ENCODE results near the gene CPS1.

CPS1 gene

DNA sequence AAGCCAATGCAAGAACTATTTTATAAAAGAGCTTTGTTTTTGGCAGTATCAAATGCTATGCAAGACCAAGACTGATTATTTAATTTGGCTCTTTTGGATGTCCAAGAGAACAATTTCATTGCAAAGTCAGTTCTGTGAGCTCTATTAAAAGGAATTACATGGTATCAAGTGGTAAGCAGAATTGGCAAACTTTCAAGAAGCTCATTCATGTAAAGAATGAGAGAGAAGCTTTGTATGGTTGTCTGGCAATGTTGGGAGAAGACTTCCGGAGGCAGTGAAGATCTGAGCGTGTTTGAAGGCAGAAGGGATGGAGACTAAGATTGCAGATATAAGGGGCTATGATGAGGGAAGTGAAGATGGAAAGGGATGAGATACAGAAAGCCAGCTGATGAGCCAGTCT, 49.6 kb downstream of the CPS1 start:
- no peak for DNase-seq (ENCODE audit: low read depth in 2 of 2)

DNA sequence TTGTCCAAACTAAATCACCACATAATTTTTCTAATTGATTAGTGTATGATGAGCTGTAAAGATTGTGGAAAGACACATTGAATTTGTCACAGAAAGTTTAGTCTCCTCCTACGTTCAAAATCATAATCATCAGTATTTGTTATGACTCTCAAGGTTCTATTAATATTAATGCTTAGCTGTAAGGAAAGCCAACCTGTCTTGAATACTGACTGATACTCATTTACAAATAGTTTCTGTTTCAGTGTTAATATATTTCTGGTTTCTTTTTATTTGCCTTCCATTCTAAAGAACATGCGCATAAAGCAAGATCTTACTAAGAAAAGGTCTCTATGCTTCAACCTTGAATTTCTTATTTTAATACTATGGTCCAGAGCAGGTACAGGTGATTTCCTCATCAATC, 55.1 kb downstream of the CPS1 start:
- no peak for DNase-seq (ENCODE audit: low read depth in 2 of 2)

DNA sequence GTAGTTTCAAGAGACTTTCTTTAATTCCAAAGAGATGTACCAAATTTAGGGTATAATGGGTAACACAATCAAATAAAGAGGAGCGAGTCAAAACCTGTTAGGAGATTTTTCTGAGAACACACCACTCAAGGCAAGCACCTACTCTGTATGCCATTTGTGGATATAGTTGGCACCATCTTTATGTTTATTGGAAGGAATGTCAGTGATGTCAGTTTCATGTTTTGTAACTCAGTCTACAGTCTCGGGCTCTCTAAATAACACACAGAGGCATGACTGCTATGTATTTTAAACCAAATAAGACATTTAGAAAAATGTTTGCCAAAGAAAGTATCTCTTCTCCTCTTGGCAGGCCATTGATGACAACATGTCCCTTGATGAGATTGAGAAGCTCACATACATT, 59.7 kb downstream of the CPS1 start:
- DNase-seq (ENCODE audit: low read depth in 2 of 2) = no peak

DNA sequence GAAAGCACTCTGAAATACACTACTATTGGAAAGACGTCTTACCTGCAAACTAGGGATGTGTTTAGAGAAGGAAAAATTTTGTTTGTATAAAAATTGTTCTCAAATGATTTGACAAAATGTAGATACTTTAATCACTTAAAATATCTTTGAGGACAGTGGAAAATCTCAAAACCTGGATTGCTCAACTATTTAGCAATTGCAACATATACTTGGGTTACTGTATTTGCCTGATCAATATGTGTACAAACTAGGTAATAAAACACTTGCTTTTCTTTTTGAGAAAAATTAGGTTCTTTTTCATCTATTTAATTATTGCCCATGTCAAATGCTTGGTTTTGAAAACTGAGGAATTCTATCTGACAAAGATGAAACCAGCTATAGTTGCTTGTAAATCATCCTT, 60.9 kb downstream of the CPS1 start:
- DNase-seq (ENCODE audit: low read depth in 2 of 2) = no peak

DNA sequence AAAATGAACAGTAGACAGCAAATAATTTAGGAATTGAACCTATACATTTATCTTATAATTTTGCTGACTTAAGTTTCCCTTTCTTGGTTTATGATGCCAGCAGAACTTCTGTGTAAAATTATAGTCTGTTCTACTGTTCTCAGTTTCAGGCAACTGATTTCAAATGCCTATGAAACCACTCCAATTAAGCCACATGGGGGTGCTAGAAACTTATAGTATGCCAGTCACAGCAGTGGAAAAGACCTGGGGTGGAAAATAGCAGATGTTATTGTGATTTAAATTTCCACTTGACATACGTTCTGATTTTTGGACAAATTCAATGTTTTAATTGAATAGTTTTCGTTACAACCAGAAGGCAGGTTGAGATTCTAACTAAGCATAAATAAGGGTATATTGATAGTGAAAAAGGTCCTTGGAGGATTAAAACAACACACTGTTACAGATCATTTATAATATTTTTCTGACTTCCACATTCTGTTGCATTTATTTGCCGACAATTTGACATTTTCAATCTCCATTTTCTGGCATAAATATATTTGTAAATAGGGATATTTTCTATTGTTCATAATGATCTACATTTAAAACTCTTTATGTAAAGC, 61.4 kb downstream of the CPS1 start:
- no peak for DNase-seq (ENCODE audit: low read depth in 2 of 2)

DNA sequence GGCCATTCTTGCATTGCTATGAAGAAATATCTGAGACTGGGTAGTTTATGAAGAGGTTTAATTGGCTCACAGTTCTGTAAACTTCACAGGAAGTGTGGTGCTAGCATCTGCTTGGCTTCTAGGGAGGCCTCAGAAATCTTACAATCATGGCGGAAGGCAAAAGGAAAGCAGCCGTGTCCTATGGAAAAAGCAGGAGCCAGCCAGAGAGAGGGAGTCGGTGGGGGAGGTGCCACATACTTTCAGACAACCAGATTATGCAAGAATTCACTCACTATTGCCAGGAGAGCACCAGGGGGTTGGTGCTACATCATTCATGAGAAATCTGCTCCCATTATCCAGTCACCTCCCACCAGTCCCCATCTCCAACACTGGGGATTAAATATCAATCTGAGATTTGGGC, 64.1 kb downstream of the CPS1 start:
- DNase-seq (ENCODE audit: low read depth in 2 of 2) = no peak

DNA sequence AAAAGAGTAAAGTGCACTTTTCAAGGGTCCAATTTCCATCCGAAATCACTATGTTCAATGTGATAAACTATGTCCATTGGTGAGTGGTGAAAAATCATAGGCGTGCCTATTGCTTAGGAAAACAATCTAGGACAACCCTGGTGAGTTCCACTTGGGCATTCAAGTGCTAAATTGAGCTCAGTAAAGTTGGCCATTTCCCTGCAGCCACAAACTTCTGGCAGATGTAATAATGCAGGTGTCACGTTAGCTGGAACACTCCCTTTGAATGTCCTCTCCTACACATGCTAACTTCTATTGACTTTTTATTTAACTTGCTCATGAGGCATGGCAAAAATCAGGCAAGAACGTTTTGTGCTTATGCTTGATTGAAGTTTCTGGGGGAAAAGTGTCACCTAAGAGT, 67.1 kb downstream of the CPS1 start:
- no peak for DNase-seq (ENCODE audit: low read depth in 2 of 2)

DNA sequence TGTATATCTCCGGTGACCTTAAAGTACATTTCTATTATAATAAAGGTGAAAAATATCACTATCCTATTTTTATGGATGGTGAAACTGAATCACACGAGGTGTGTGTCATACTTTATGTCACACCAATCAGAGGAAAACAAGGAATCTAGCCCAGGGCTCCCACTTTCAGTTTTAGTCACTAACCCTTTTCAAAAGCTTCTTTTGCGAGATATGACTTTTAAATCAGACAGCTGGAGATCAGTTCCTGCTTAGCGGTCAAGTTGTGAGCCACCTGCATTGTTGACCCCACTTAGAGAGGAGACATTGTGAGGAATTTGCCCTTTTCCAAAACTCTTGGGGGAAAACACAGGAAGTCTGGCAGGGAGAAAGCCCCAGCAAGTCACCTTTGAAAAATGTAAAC, 70.5 kb downstream of the CPS1 start:
- DNase-seq (ENCODE audit: low read depth in 2 of 2) = no peak

DNA sequence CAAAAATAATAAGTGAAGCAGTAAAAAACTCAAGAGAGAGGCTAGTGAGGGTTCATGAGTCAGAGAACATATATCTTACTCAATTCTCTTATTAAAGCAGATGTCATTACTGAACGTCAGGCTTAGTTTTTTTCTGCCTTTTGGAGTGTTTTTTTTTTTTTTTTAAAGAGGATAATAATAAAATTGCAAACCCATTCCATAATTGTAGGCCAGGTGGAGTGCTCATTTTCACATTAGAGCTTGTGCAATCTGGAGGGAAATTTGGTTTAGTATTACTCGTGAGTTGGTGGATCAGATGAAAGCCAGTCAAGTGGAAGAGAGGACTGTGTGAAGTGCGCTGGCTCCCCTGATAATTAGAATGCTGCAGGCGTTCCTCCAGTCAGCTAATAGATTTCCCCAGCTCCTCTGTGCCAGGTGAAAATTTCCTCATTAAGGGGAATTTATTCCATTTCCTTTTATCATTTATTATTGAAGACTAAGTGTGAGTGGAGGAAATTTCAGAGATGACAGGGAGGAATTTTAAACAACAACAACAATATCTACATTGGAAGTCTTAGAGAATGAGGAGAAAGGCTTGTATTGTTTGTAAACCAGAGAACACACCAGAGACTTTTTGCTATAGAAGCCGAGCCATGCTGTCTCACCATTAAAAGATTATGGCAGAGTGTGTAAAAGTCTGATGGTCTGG, 74.6 kb downstream of the CPS1 start:
- no peak for DNase-seq (ENCODE audit: low read depth in 2 of 2)

DNA sequence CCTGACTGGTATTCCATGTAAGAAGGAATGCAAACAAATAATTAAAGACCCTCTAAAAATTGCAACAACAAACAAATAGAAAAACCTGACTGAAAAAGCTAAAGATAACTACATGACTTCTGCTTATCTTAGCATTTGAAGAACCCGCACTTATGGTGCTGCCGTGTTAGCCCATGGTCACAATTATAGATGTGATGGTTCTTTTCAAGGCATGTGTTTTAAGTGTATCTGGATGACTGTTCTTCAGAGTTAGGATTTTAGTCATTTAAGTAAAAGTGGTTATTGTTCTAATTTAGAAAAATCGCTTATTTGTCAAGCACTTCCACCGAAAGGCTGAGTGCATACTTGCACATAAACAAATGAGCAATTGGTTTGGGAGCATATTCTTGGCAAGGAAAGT, 77.3 kb downstream of the CPS1 start:
- no peak for DNase-seq (ENCODE audit: low read depth in 2 of 2)

DNA sequence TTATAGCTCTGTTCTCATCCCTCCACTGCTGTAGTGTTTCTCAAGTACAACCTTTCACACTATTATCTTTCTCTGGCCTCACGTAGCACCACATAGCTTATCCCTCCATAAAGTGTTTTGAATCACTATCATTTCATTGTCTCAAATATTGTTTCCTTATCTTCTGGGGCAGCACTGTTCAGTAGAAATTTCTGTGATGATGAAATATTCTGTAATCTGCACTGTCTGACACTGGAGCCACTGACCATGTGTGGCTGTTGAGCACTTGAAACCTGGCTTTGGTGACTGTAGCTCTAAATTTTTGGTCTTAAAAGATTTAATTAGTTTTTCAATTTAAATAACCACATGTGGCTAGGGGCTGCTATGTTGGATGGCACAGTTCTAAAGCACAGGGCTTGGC, 78.9 kb downstream of the CPS1 start:
- DNase-seq (ENCODE audit: low read depth in 2 of 2) = no peak

DNA sequence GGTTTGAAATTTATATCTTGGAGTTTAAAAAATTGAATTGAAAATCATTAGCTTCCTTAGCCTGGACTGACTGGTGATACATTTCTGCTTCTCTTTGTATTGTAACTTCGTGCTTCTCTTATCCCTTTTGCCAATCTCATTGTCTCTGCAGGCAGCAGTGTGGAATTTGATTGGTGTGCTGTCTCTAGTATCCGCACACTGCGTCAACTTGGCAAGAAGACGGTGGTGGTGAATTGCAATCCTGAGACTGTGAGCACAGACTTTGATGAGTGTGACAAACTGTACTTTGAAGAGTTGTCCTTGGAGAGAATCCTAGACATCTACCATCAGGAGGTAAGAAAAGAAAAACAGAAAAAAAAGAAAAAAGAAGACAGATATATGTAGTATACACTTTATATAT, 85.9 kb downstream of the CPS1 start:
- DNase-seq (ENCODE audit: low read depth in 2 of 2) = no peak

DNA sequence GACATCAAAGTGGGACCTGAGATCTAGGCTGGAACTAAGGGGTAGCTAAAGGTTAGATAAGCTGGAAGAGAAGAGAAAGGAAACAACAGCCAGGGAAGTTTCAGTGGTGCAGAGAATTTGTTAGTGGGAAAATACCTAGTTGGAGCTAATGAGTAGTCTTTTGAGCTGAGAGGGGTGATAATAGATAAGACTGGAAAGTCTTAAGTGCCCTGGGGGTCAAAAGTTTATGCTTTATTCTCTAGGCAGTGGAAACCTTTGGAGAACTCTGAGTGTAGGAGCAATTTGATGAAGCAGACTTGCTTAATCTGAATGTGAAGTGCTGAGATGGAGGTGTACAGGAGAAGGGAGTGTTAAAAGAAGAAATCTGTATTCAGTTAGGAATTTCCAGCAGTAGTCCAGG, 90.8 kb downstream of the CPS1 start:
- no peak for DNase-seq (ENCODE audit: low read depth in 2 of 2)

DNA sequence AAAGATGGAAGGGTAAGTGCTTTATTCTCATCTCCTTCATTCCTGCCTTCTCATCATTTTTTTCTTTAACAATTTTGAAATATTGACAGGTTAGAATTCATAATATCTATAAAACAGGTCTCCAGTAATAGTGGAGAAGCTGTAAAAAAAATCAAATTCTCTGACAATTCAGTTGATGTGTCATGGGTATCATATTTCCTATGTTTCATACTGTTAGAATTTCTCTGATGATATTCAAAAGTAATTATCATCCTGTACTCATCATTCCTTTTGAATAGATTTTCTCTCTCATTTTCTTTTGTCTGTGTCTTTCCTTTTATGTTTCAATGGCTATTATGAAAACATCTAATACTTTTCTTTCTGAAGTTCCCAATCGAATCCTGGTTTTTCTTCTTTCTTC, 97.7 kb downstream of the CPS1 start:
- DNase-seq (ENCODE audit: low read depth in 2 of 2) = no peak

DNA sequence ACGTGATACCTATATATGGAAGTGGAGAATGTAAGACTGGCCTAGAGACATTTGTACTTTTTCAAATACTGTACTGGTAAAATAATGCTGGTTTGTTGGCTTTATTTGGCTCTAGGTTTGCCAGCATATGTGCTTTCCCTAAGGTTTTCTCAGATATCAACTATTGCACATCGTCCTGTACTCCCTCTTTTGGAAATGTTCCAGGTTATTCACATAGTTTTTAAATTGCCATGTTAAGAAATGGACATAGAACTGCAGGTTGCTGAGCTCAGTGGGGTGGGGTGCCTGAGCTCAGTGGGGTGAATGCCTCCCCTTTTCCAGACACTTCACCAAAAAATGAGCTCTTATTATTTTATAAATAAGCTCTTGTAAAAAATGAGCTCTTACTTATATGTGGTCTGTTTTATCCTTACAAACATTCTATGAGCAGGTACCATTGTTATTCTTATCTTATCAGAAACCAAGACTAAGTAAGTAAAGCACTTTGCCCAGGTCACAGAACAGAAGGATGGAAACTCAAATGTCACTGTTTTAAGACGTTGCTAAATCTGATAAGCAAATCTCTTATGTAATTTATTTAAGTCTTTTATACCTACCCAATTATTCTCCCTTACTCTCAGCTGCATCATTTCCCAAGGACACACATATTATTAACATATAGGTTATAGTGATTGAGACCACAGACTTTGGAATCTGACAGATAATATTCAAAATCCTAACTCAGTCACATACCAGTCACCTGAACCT, 99.0 kb downstream of the CPS1 start:
- DNase-seq (ENCODE audit: low read depth in 2 of 2) = no peak

DNA sequence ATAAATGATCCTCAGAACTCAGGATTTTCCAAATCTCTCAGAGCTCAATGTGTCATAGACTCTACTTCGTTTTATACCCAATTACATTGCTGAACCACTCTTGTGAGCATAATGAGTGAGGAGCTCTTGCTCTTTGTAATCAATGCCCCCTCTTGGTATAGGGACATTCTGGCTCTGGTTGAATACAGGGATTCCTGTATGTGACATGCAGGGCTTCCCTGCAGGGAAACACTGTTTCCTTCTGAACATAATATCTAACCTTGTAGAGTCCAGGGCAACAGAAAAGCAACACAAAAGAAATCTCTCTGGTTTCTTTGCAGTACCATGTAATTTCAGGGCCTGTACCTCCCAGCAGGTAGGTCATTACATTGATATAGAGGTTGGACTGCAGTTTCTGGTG, 101.5 kb downstream of the CPS1 start:
- no peak for DNase-seq (ENCODE audit: low read depth in 2 of 2)

DNA sequence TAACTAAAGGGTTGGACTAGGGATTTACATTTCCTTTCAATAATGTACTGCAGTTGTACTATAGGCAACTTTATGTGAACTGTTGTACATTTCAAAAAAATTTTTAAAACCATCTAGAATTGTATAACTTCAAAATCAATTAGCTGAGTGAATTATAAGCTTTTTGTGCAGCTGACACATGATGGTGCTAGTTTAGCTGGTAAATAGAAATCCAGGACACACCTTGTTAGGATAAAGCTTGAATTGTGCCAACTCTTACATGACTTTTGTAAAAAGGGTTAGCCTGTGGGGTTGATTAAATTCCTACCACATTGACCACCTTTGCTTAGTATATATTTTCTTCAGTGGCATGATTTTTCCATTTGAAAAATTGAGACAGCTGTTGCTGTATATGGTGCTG, 104.4 kb downstream of the CPS1 start:
- no peak for DNase-seq (ENCODE audit: low read depth in 2 of 2)

DNA sequence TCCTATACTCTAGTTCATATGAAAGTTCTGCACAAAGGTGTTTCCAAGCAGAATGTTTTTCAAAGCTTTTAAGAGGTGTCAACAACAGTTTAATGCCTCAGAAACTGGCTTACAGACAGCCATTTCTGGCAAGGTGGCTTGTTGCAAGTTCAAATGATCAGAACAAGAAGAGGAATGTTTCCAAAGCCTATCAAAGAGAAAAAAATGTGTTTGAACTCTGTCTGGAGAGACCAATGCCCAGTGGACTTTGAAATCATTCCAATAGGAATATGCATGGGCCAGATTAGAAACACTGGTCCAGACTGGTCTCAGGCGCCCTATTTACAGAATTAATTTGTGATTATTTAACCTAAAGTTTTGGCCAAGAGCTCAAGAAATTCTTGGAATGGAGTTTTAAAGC, 106.2 kb downstream of the CPS1 start:
- no peak for DNase-seq (ENCODE audit: low read depth in 2 of 2)

DNA sequence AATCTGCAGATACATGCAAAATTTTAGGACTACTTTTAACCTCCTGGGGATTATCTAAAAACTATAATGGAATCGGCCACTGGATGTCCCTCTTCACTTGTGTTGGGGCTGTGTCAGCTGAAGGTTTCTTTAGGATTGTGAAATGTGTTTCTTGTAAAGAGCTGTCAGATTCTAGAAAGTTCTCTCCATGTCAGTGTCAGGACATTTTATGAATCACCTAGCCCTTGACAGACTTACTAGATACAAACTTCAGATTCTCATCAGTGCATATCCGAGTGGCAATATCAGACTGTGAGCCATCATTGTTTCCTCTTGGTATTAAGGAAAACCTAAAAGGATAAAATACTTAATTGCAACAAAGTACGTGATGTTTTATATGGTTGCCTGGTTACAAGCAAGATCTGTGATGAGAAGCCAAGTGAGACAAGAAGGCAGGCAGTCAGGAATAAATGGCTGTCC, 107.3 kb downstream of the CPS1 start:
- DNase-seq (ENCODE audit: low read depth in 2 of 2) = no peak

DNA sequence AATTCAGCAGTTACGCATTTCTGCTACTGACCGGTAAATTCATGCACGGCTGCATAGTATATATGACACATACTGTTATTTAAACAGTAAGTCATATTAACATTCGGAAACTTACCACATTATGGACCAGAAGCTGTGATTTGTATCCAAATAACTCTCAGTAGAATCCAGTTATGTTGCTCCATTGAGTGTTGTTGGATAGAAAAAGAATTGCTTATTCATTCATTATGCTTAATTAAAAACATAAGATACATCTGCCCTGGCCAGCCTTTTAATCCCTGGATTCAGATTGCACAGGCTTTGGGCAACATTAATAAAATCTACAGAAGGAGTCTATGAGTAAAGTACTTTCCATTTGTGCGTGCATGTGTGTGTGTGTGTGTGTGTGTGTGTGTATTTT, 111.3 kb downstream of the CPS1 start:
- no peak for DNase-seq (ENCODE audit: low read depth in 2 of 2)

DNA sequence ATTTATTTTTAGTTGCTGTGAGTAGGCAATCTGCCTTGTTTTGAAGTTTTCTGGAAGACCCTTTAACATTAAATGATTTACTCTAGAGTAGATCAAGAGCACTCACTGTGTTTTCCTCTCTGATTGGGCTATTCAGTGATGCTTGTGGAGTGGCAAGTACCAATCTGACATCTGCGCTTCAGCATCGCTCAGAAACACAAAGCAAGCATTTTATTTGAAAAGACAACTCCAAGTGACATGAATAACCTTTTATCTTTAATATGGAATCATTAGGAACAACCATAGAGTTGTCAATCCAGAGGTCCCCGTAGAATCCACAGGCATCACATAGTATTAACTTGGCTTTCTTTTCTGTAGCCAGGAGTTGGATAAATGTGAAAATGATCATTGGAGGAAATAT, 114.7 kb downstream of the CPS1 start:
- DNase-seq (ENCODE audit: low read depth in 2 of 2) = no peak

DNA sequence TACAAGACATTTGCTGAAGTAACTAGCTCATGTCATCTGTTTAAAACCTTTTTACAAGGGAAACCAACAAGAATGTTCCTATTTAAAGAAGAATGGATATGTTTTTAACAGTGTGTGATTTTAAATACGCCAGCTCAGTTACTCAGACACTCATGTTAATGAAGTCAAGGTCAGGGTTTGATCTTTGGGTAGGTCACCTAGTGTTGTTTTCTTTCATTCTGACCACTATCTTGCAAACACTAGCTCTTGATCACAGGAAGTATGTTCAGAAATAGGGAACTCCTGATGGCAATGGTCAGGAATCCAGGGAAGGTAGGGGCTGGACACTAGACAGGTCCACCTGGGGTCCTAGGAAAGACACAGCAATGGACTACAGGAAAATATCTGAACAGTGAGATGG, 116.7 kb downstream of the CPS1 start:
- no peak for DNase-seq (ENCODE audit: low read depth in 2 of 2)

DNA sequence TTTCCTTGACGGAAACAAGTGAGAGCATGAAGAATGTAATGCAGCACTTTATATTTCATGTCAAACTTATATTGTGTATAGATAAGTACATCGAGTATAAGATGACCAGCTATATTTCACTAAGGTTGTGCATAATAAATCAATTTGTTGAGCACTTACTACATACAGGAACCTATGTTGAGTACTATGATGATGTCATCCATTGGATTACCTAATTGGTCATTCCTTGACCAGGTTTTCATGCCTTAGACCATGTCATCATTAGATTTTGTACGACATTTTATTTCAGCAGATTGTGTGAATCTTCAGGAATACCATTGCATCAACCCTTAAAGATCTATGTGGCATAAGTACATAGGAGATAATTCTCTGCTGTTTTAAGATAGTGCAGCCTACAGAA, 119.7 kb downstream of the CPS1 start:
- no peak for DNase-seq (ENCODE audit: low read depth in 2 of 2)
